ENCODE data around the gene CHD2.

DNA sequence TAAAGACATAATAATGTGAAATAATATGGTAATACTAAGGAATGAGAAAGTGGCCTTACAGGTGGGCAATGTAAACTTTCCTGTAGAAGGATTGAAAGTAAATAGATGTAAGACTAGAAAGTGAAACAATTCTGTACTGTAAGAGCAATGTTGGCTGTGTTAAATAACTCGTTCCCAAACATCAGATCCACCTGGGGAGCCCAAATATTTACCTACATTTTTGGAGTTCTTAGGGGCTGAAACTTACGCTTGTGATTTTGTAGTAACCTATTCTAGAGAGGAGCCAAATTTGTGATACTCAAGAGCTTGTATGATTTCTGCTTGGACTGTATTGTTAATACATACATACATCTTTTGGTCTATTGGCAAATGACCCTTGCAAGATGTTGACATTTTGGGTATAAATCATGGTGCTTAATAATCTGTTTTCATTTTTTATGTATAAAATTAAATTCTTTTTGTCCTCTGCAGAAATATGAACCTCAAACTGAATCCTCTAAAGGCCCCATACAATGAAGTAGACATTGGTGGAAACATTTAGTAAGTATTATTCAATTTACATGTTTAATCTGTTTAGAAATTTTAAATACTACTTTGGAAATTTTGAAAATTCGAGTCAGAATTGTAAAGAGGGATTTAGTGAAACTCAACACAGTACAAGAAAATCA is 8.5 kb upstream of the CHD2 start:
- TF ChIP-seq ZBTB43 (CRISPR knock-in tag; IDR thresholded peaks at IDR 0.05) (no peak), CTCF (IDR thresholded peaks at IDR 0.05) (no peak), NFYB (CRISPR knock-in tag; conservative IDR thresholded peaks at IDR 0.05; ENCODE audit: low read depth) (no peak), USF1 (CRISPR knock-in tag; IDR thresholded peaks at IDR 0.05) (no peak), TP53 (CRISPR knock-in tag; IDR thresholded peaks at IDR 0.05) (no peak)
- TF ChIP-seq, protein P1, sequence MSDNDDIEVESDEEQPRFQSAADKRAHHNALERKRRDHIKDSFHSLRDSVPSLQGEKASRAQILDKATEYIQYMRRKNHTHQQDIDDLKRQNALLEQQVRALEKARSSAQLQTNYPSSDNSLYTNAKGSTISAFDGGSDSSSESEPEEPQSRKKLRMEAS (CRISPR knock-in tag; IDR thresholded peaks at IDR 0.05): no peak

All from WTC11 (cell line).